Measurements from ENCODE around the gene CSTPP1. TPM values are rescaled to one million over a fixed set of nuclear protein-coding genes. Genes with fewer than 3 reads are reported as not detected.
A peak's percentile ranks its signal among the peaks of the same experiment; 100 is the strongest.

Gene CSTPP1
- total RNA-seq, 1 donor from 2014 or later = 13.2 TPM

DNA sequence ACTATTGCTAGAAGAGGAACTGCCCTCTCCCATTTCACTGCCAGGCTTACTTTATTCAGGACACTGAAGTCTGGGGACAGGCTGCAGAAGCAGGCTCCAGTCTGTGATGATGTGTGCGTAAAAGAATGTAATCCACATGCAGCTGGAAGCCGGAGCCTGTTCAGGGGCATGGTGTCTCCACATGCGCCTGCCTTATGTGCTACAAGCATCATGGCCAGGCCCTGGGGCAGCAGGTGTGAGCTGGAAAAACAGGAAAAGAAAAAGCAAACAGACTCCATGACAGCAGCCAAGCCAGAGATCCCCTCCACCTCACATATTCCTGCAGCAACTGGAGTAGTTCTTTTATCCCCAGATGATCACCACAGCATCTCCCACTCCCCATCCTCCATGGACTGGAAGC lies 206.8 kb downstream of the CSTPP1 start:
- intact Hi-C loops (cut with DNase I) = loop anchor here (10.0 kb wide), 1 partner anchor 139 kb away; no protein-coding TSS in a partner anchor
- DNase-seq (ENCODE audit: low spot score) = no peak

DNA sequence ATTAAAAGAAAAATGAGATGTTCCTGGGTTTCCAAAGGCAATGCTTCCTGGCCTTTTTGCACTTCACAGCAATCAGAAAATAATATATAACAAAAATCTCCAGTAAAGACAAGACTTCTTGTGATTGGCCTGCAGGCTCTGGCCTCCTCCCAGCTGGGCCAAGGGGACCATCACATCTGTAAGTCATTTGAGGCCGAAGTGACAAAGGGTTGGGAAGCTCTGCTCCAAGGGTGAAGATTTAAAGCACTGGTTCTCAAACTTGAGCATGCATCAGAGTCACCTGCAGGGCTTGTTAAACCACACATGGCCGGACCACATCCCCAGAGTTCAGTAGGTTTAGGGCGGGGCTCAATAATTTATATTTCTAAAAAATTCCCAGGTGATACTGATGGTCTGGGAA lies 208.0 kb downstream of the CSTPP1 start:
- DNase-seq (ENCODE audit: low spot score) = no peak
- intact Hi-C loops (cut with DNase I) = loop anchor here (10.0 kb wide), 1 partner anchor 140 kb away; no protein-coding TSS in a partner anchor

DNA sequence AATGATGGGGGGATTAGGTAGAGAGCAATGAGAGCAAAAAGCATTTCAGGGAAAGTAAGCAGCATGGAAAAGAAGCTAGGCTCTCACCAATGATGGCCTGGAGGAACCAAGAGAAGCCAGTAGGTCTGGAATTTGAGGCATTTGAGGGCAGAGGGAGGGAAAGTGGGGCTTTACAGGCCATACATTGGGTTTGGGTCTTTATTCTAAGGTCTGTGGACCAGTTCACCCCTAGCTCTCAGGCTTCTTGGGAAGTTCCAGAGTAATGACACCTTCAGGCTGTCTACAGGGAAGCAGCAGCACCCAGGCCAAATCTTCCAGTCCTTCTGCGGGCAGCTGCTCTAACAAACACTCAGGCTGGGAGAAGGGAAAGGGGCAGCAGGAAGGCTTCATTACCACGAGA lies 210.7 kb downstream of the CSTPP1 start:
- intact Hi-C loops (cut with DNase I) = loop anchor here (10.0 kb wide), 1 partner anchor 142 kb away; no protein-coding TSS in a partner anchor
- DNase-seq (ENCODE audit: low spot score) = no peak

DNA sequence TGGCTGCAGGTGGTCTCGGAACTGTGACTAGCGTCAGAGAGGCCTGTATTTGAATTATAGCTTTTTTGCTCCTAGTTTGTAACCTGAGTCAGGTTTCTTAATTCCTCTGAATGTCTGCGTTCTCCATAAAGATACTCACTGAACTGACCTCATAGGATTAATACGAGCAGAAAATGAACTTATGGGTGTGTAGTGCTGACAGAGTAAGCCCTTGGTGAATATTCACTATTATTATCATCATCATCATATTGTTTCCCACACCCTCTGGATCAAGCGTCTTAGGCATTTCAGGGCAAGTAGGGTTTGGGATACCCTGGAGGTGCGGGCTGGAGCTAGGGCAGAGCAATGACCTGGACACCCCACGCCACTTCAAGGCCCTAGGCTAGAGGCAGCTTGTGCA lies 211.1 kb downstream of the CSTPP1 start:
- DNase-seq (ENCODE audit: low spot score) = no peak
- intact Hi-C loops (cut with DNase I) = loop anchor here (10.0 kb wide), 1 partner anchor 143 kb away; no protein-coding TSS in a partner anchor

DNA sequence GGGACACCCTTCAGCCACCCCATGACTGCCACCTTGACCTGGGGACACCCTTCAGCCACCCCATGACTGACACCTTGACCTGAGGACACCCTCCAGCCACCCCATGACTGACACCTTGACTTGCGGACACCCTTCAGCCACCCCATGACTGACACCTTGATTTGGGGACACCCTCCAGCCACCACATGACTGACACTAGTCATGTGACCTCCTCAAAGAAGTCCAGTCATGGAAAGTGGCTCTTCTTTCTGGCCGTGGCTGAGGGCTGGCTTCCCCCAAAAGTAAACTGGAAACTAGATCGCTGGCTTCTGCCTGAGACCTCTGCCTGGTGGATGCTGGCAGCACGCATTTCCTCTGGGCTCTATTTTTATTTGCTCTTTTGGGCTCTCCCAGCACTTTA lies 211.7 kb downstream of the CSTPP1 start:
- no peak for DNase-seq (ENCODE audit: low spot score)
- intact Hi-C loops (cut with DNase I) = loop anchor here (10.0 kb wide), 1 partner anchor 143 kb away; no protein-coding TSS in a partner anchor

GRCh38 chr11:47148903-47149531 lies 212.5 kb downstream of the CSTPP1 start:
- intact Hi-C loops (cut with DNase I) = loop anchor here (10.0 kb wide), 1 partner anchor 144 kb away; no protein-coding TSS in a partner anchor
- DNase-seq (ENCODE audit: low spot score) = no peak

DNA sequence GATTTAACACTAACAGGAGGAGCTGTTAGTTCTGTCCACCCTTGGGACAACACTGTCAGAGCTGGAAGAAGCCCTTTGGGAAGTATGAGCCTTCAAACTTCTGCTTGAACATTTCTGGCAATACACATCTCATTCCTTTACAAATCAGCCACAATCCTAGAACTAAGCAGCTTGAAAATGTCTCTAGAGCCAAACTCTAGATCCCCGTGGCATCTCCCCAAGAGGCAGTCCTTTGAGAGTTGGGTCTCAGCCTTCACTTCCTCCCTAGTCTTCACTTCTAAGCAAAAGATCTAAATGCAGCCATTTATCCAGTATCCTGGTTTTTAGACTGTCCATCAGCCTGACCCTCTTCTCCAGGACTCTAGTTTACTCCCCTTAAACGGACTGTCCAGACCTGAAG lies 213.2 kb downstream of the CSTPP1 start:
- no peak for DNase-seq (ENCODE audit: low spot score)
- intact Hi-C loops (cut with DNase I) = loop anchor here (10.0 kb wide), 1 partner anchor 145 kb away; no protein-coding TSS in a partner anchor

- DNase-seq (ENCODE audit: low spot score) = no peak
- intact Hi-C loops (cut with DNase I) = no loop called here
These were observed 215.8 kb downstream of the CSTPP1 start for GRCh38 chr11:47152126-47152952.

- peak; percentile 84 for DNase-seq (ENCODE audit: low spot score)
- intact Hi-C loops (cut with DNase I) = loop anchor here (1.0 kb wide), 1 partner anchor 264 kb away; no protein-coding TSS in a partner anchor
These were observed 216.7 kb downstream of the CSTPP1 start for GRCh38 chr11:47152953-47153950.

GRCh38 chr11:47154616-47155570 lies 218.3 kb downstream of the CSTPP1 start:
- intact Hi-C loops (cut with DNase I) = no loop called here
- DNase-seq (ENCODE audit: low spot score) = no peak

DNA sequence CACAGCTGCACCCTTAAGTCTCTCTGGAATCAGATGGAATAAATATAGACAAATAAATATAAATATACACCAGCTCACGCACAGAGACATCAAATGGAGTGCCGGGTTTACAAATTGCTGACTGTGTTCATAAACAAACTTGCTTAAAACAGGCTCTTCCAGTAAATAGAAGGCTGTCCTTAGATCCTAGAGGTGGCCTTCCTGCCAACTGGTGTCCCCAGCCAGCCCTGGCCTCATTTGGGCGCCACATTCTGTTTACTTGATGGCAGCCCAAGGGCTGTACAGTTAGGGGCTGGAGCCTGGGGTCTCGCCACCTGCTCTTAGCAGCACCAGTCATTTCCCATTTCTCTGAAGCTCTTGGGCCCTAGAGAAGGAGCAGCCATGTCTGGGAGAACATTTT lies 219.3 kb downstream of the CSTPP1 start:
- intact Hi-C loops (cut with DNase I) = no loop called here
- no peak for DNase-seq (ENCODE audit: low spot score)

- intact Hi-C loops (cut with DNase I) = no loop called here
- no peak for DNase-seq (ENCODE audit: low spot score)
These were observed 219.8 kb downstream of the CSTPP1 start for GRCh38 chr11:47156333-47156732.

DNA sequence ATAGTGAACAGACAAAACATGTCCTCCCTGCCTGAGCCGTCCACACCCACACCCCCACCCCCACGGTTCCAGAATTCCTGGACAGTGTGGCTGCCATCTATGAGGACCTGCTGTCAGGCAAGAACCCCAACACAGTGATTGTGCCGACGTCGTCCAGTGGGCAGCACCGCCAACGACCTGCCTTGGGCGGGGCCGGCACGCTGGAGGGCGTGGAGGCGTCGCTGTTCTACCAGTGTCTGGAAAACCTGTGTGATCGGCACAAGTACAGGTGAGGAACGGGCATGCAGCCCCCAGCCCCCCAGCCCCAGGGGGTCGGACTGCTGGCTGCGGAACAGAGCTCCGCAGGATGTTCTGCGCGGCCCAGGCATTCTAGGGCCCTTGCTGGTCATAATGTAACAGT lies 220.4 kb downstream of the CSTPP1 start:
- intact Hi-C loops (cut with DNase I) = no loop called here

GRCh38 chr11:47157805-47158204 lies 221.2 kb downstream of the CSTPP1 start:
- no peak for DNase-seq (ENCODE audit: low spot score)
- intact Hi-C loops (cut with DNase I) = no loop called here

More for the DNA sequence above, 220.4 kb downstream of the CSTPP1 start:
- no peak for DNase-seq (ENCODE audit: low spot score)

GRCh38 chr11:47158242-47158641 lies 221.7 kb downstream of the CSTPP1 start:
- DNase-seq (ENCODE audit: low spot score) = no peak
- intact Hi-C loops (cut with DNase I) = no loop called here

DNA sequence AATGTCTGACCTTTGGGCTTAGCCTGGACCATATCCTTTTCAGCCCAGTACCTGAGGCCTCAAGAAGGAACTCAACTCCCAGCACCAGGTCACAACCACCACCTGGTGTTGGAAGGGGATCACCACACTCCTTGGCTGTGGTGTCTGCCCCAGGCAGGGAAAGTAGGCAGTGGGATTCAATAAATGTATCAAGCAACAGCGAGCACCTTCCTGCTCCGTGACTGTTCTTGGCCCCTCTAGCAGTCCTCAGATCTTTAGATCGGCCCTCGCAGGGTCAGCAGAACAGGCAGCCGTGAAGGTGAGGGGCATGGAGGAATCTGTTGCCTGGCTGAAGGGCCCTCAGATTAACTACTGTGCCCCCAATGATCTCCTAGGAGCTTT lies 224.2 kb downstream of the CSTPP1 start:
- DNase-seq (ENCODE audit: low spot score) = peak; percentile 71
- intact Hi-C loops (cut with DNase I) = no loop called here

GRCh38 chr11:47161134-47161854 lies 224.7 kb downstream of the CSTPP1 start:
- peak; percentile 51 for DNase-seq (ENCODE audit: low spot score)
- intact Hi-C loops (cut with DNase I) = no loop called here

DNA sequence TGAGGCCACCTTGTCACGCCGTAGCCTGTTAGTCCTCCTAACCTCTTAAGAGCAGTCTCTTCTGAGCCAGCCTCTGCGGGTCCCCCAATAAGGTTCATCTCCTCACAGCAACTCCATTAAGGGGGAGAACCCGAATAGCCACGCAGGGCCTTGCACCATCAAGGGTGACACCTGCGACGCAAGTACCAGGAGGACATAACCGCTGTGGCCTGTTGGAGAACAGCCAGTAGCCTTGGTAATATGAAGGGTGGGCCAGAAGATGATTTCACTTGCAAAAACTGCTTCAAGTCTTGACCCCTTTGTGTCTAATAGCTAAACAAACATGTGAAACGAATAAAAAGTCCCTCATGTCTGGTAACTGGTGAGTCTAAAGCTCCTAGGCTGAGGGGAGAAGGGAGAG lies 225.3 kb downstream of the CSTPP1 start:
- intact Hi-C loops (cut with DNase I) = no loop called here
- DNase-seq (ENCODE audit: low spot score) = no peak

Data from cardiac septum (tissue), 1 donor.